ENCODE data around the gene SYT8.

DNA sequence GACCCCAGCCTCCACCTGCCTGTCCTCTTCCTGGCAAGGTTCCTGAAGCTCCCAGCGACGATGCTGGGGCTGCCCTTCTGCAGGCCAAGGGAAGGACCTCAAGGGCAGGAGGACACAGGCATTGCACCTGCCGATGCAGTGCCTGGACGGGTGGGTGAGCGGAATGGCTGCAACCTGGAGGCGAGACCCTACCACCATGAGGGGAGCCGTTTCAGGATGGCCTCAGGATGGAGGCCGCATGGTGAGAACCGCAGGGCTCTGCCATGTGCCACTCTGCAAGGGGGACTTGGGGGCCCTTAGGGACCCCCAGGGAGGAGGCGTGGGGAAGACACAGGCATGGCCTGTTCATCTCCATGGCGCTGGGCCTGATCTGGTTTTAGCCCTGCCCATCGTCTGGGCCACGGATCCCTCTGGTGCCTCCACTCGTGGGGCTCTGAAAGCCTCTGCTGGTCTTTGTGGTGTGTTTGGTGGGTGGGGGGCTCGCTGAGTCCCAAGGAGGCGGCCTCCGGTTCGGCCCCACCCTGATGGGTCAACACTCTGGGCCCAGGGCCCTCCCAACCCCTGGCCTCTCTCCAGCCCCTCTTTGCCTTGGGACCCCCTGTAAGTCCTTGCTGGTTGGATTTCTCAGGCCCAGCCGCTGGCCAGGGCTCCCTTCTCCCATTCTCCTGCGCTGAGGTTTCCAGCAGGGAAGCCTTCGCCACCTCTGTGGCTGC is 16.8 kb downstream of the SYT8 start:
- TF ChIP-seq EZH2phosphoT487 (IDR thresholded peaks at IDR 0.05; ENCODE audit: borderline replicate concordance) (no peak), POLR2A (IDR thresholded peaks at IDR 0.05; ENCODE audit: borderline replicate concordance, extremely low read depth, insufficient read depth, insufficient read length) (no peak), REST (IDR thresholded peaks at IDR 0.05; ENCODE audit: low read depth) (no peak), EZH2 (IDR thresholded peaks at IDR 0.05) (no peak), YY1 (IDR thresholded peaks at IDR 0.05; ENCODE audit: extremely low read depth, insufficient replicate concordance, low read depth, low read length) (no peak), SP1 (IDR thresholded peaks at IDR 0.05; ENCODE audit: low read depth) (no peak), POLR2AphosphoS5 (IDR thresholded peaks at IDR 0.05; ENCODE audit: low read depth, low read length) (no peak), TCF7L2 (IDR thresholded peaks at IDR 0.05; ENCODE audit: borderline replicate concordance, extremely low read depth, insufficient read depth, insufficient read length) (no peak)
- TF ChIP-seq, protein P1, sequence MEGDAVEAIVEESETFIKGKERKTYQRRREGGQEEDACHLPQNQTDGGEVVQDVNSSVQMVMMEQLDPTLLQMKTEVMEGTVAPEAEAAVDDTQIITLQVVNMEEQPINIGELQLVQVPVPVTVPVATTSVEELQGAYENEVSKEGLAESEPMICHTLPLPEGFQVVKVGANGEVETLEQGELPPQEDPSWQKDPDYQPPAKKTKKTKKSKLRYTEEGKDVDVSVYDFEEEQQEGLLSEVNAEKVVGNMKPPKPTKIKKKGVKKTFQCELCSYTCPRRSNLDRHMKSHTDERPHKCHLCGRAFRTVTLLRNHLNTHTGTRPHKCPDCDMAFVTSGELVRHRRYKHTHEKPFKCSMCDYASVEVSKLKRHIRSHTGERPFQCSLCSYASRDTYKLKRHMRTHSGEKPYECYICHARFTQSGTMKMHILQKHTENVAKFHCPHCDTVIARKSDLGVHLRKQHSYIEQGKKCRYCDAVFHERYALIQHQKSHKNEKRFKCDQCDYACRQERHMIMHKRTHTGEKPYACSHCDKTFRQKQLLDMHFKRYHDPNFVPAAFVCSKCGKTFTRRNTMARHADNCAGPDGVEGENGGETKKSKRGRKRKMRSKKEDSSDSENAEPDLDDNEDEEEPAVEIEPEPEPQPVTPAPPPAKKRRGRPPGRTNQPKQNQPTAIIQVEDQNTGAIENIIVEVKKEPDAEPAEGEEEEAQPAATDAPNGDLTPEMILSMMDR (IDR thresholded peaks at IDR 0.05 in 2 of 3, conservative IDR thresholded peaks at IDR 0.05 in 1 of 3; ENCODE audit: borderline replicate concordance in 1 of 3, insufficient read depth in 1 of 3, low read depth in 2 of 3, low read length in 2 of 3) = no peak
- TF ChIP-seq, protein P2, sequence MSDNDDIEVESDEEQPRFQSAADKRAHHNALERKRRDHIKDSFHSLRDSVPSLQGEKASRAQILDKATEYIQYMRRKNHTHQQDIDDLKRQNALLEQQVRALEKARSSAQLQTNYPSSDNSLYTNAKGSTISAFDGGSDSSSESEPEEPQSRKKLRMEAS (IDR thresholded peaks at IDR 0.05) = no peak
